ENCODE results near the gene DNLZ.
"Not testable (repeated sequence)": the region's sequence is repeated elsewhere in the genome, so short reads cannot be mapped to it uniquely, and the experiment has no call there.

The DNLZ gene

DNA sequence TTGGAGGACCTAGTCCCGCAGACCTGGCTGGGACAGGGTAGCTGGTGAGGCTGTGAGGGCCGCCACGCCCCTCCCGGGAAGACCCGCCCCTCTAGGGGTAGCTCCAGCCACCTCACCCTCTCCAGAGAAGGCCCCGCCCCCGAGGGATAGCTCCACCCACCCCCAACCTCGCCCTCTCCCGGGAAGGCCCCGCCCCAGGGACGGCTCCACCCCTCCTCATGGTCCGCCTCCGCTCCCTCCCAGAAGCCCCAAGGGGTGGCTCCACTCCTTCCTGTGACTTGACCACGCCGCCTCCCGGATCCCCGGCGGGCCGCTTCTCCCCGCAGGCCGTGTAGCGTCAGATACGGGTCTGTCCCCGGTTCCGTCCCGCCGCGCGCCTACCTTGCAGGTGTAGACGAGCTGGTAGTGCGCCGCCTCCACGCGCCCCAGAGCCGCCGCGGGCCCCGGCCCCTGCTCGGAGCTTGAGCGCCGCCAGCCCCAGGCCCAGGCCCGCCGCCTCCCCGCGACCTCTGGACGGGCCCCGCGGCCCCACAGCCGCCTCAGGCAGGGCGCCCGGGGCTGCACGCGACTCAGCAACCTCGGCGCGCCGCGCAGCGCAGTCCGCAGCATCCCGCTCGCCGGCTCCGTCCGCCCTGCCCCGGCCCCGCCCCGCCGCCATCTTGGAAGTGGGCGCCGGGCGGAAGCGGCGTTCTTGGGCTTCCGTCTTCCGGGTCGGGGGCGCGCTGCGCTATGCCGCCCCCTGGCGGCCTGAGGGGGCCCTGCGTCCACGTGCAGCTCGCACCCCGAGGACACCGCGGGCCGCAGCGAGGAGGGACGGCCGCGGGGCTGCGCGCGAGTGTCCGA is at the start of gene DNLZ:
Gene DNLZ (minus strand): TSS at position 639 of the 843 bp plus-strand sequence. CDS start 30 bp downstream, at position 609.
- peak within 1 kb of the TSS; percentile 87 for H3K4me3 Mint-ChIP-seq
- H3K4me1 Mint-ChIP-seq: peaks cover 6% of the 10 kb centered on the region
- no peaks in the 10 kb centered on the region for H3K9me3 Mint-ChIP-seq
- H3K27me3 Mint-ChIP-seq: no peaks in the 10 kb centered on the region
- H3K36me3 Mint-ChIP-seq: no peaks in the 10 kb centered on the region
- peak within 1 kb of the TSS; percentile 81 for H3K27ac Mint-ChIP-seq

DNA sequence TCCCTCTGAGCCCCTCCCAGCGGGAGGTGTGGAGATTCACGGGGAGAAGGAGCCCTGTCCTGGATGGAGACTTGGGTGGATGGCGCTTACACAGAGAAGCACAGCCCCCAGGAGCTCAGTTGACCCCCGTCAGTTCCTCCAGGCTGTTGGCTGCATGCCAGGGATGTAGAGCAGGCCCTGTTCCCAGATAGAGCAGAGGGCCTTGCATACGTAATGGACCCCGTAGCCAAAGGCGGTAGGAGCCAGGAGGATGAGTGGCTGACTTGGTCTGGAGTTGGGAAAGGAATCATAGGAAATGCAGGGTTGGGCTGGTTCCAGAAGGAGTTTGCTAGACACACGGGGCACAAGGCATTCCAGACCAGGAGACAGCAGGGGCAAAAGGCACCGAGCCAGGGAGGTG is 49.4 kb upstream of the DNLZ start:
- Mint-ChIP-seq H3K27me3 (no peaks in the 10 kb centered on the region), H3K27ac (no peak overlapping the region), H3K4me1 (peaks cover 43% of the 10 kb centered on the region), H3K4me3 (peak overlapping the region; percentile 4), H3K36me3 (peaks cover 15% of the 10 kb centered on the region), H3K9me3 (no peaks in the 10 kb centered on the region)

- H3K4me3 Mint-ChIP-seq: peak overlapping the region; percentile 97
- H3K27me3 Mint-ChIP-seq: no peaks in the 10 kb centered on the region
- no peaks in the 10 kb centered on the region for H3K9me3 Mint-ChIP-seq
- peak overlapping the region; percentile 38 for H3K27ac Mint-ChIP-seq
- peaks cover 52% of the 10 kb centered on the region for H3K4me1 Mint-ChIP-seq
- H3K36me3 Mint-ChIP-seq: peaks cover 18% of the 10 kb centered on the region
These were observed 47.8 kb upstream of the DNLZ start for GRCh38 chr9:136411378-136411777.

- peak within 1 kb of the TSS; percentile 92 for H3K27ac Mint-ChIP-seq
- no peaks in the 10 kb centered on the region for H3K9me3 Mint-ChIP-seq
- peak within 1 kb of the TSS; percentile 97 for H3K4me3 Mint-ChIP-seq
- peaks cover 56% of the 10 kb centered on the region for H3K4me1 Mint-ChIP-seq
- H3K27me3 Mint-ChIP-seq: no peaks in the 10 kb centered on the region
- peaks cover 18% of the 10 kb centered on the region for H3K36me3 Mint-ChIP-seq
These were observed 47.1 kb upstream of the DNLZ start, which contains the start of the genes ENTR1 and PMPCA for GRCh38 chr9:136410500-136411287. TSS of gene ENTR1 (minus strand) at chr9:136410614. CDS start at chr9:136410397, 217 bp downstream. TSS of gene PMPCA (plus strand) at chr9:136410658. CDS start at chr9:136410669, 11 bp downstream.

- H3K27me3 Mint-ChIP-seq: no peaks in the 10 kb centered on the region
- no peaks in the 10 kb centered on the region for H3K9me3 Mint-ChIP-seq
- peaks cover 18% of the 10 kb centered on the region for H3K36me3 Mint-ChIP-seq
- peaks cover 62% of the 10 kb centered on the region for H3K4me1 Mint-ChIP-seq
- H3K4me3 Mint-ChIP-seq: peak overlapping the region; percentile 94
- H3K27ac Mint-ChIP-seq: peak overlapping the region; percentile 91
These were observed 46.3 kb upstream of the DNLZ start for GRCh38 chr9:136409557-136410455.

- H3K4me3 Mint-ChIP-seq: peak overlapping the region; percentile 33
- no peaks in the 10 kb centered on the region for H3K27me3 Mint-ChIP-seq
- H3K27ac Mint-ChIP-seq: peak overlapping the region; percentile 79
- no peaks in the 10 kb centered on the region for H3K9me3 Mint-ChIP-seq
- H3K4me1 Mint-ChIP-seq: peaks cover 70% of the 10 kb centered on the region
- peaks cover 14% of the 10 kb centered on the region for H3K36me3 Mint-ChIP-seq
These were observed 44.4 kb upstream of the DNLZ start for GRCh38 chr9:136407911-136408310.

DNA sequence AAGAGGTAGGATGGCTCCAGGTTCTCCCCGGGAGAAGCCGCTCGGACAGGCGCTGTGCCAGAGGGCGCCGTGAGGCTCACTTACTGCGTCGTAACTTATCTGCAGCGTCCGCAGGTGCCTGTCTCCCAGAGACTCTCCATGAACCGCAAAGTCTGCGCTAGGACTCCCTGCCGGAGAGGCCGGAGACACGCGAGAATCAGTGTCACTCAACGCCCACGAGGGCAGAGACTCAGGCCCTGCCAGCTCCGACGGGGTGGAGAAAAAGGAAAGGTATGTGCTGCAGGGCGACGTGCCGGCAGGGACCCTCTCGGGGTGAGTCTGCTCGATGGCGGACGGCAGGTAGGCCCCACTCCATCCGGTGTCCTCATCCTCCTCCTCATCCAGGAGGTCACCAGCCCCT is 43.5 kb upstream of the DNLZ start:
- H3K9me3 Mint-ChIP-seq, H3K4me3 Mint-ChIP-seq, H3K27me3 Mint-ChIP-seq, H3K27ac Mint-ChIP-seq: not testable (repeated sequence)
- peaks cover 14% of the 10 kb centered on the region for H3K36me3 Mint-ChIP-seq
- peaks cover 70% of the 10 kb centered on the region for H3K4me1 Mint-ChIP-seq

- not testable (repeated sequence) for H3K9me3 Mint-ChIP-seq, H3K4me3 Mint-ChIP-seq
- peak overlapping the region; percentile 8 for H3K27ac Mint-ChIP-seq
These were observed 42.4 kb upstream of the DNLZ start for GRCh38 chr9:136405904-136406303.

DNA sequence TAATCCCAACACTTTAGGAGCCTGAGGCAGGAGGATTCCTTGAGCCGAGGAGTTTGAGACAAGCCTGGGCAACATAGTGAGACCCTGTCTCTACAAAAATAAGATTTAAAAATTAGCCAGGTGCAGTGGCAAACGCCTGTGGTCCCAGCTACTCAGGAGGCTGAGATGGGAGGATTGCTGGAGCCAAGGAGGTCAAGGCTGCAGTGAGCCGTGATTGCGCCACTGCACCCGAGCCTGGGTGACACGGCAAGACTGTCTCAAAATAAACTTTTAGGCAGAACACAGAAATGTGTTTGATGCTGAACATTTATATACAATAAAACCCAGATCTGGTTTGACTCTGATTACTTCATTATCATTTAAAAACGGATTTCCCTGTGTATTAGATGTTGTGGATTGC is 41.9 kb upstream of the DNLZ start:
- Mint-ChIP-seq H3K9me3 (no peaks in the 10 kb centered on the region), H3K4me1 (peaks cover 69% of the 10 kb centered on the region), H3K27ac (peak overlapping the region; percentile 8), H3K27me3 (no peaks in the 10 kb centered on the region), H3K4me3 (no peak overlapping the region), H3K36me3 (peaks cover 10% of the 10 kb centered on the region)

More at GRCh38 chr9:136405904-136406303, 42.4 kb upstream of the DNLZ start:
- H3K27me3 Mint-ChIP-seq: not testable (repeated sequence)
- peaks cover 10% of the 10 kb centered on the region for H3K36me3 Mint-ChIP-seq
- peaks cover 66% of the 10 kb centered on the region for H3K4me1 Mint-ChIP-seq

GRCh38 chr9:136404801-136405136 is 41.2 kb upstream of the DNLZ start:
- peak overlapping the region; percentile 92 for H3K27ac Mint-ChIP-seq
- no peaks in the 10 kb centered on the region for H3K27me3 Mint-ChIP-seq
- no peaks in the 10 kb centered on the region for H3K9me3 Mint-ChIP-seq
- peaks cover 10% of the 10 kb centered on the region for H3K36me3 Mint-ChIP-seq
- H3K4me3 Mint-ChIP-seq: peak overlapping the region; percentile 72
- peaks cover 67% of the 10 kb centered on the region for H3K4me1 Mint-ChIP-seq

- Mint-ChIP-seq H3K4me3 (peak overlapping the region; percentile 72), H3K27ac (peak overlapping the region; percentile 92)
These were observed 40.6 kb upstream of the DNLZ start for GRCh38 chr9:136403915-136404800.

DNA sequence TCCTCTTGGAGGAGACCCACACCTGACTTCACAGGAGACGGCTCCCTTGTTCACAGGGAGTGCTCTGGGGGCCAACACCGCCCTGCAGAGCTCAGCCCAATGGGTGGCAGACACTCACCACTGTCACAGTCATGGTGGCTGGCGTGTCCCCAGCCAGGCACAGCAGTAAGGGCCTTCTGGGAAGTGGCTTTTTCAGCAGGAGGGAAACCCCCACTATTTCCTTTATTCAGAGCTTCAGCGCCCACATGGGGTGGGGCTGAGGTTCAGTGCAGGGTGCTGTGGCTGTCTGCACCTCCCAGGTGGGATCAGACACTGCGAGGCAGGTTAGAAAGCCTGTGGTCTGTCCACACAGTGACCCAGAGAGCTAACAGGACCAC is 40.0 kb upstream of the DNLZ start:
- Mint-ChIP-seq H3K27me3 (no peaks in the 10 kb centered on the region), H3K9me3 (no peaks in the 10 kb centered on the region), H3K27ac (peak overlapping the region; percentile 74), H3K36me3 (peaks cover 9% of the 10 kb centered on the region), H3K4me1 (peaks cover 63% of the 10 kb centered on the region), H3K4me3 (peak overlapping the region; percentile 72)

More at GRCh38 chr9:136403915-136404800, 40.6 kb upstream of the DNLZ start:
- H3K27me3 Mint-ChIP-seq: no peaks in the 10 kb centered on the region
- peaks cover 63% of the 10 kb centered on the region for H3K4me1 Mint-ChIP-seq
- H3K9me3 Mint-ChIP-seq: no peaks in the 10 kb centered on the region
- peaks cover 11% of the 10 kb centered on the region for H3K36me3 Mint-ChIP-seq

- Mint-ChIP-seq H3K36me3 (peaks cover 6% of the 10 kb centered on the region), H3K4me1 (peaks cover 58% of the 10 kb centered on the region), H3K9me3 (no peaks in the 10 kb centered on the region), H3K4me3 (no peak overlapping the region), H3K27ac (peak overlapping the region; percentile 89), H3K27me3 (no peaks in the 10 kb centered on the region)
These were observed 38.5 kb upstream of the DNLZ start for GRCh38 chr9:136402067-136402466.

DNA sequence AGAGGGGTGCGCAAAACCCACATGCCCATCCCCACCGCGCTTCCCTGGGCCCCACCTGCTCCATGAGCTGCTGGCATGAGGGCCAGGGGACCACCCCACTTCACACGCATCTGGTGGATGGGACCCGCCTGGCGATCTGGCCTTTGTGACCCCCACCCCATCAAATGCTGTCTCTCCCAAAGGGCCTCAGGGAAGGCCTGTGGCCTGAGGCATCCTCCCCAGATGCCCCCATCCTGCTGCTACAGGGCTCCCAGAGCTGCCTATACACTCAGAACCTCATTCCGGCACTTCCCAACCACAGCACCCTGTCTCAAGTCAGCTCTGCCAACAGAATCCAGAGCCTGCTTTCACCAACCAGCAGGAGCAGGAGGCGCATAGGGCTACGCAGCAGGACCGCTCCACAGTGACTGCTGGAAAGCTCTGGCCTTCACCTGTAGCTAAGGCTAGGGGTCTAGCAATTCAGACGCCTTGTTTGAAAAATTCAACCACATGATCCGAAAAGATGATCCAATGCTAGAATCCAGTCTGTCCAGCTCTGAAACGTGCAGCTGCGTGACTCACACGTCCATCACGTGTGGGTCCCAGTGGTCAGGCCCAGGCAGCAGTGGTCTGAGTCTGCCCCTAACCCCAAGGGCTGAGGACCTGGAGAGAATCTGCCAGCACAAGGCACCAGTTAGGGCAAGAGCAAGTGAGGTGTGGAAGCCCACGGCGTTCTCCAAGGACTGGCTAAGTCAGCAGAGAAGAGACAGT is 37.8 kb upstream of the DNLZ start:
- Mint-ChIP-seq H3K4me1 (peaks cover 60% of the 10 kb centered on the region), H3K27ac (peak overlapping the region; percentile 91), H3K27me3 (no peaks in the 10 kb centered on the region), H3K4me3 (peak overlapping the region; percentile 58), H3K36me3 (peaks cover 6% of the 10 kb centered on the region), H3K9me3 (no peaks in the 10 kb centered on the region)
